Smooth muscle cell (in vitro differentiated cells): ENCODE data around the gene GRIA4. TPM values are rescaled to one million over a fixed set of nuclear protein-coding genes. Genes with fewer than 3 reads are reported as not detected.

Experiments used
- DNase-seq: peaks from one replicate; lab custom pipeline; 2025; ENCODE audit not compliant: unreplicated experiment; lab: John Stamatoyannopoulos, UW
- H2AFZ ChIP-seq: fragments of 200-600 bp; sonication (generic); 2 replicates; pipeline ENCODE4 v1.6.0; 2016; ENCODE audit warnings: antibody characterized with exemption, low read depth, mild to moderate bottlenecking
- H3F3A ChIP-seq: fragments of 200-600 bp; sonication (generic); 2 replicates; pipeline ENCODE4 v1.6.0; 2017; ENCODE audit warnings: antibody characterized with exemption, low read depth
- H3K27ac ChIP-seq: fragments of 200-600 bp; sonication (generic); 2 replicates; pipeline ENCODE4 v1.5.1; 2016; ENCODE audit warnings: low read depth, mild to moderate bottlenecking
- H3K27me3 ChIP-seq: fragments of 200-600 bp; sonication (generic); 2 replicates; pipeline ENCODE4 v1.6.1; 2016; ENCODE audit warnings: low read depth, mild to moderate bottlenecking
- H3K36me3 ChIP-seq: fragments of 200-600 bp; sonication (generic); 2 replicates; pipeline ENCODE4 v1.5.1; 2016; ENCODE audit warnings: low read depth
- H3K4me1 ChIP-seq: fragments of 200-600 bp; sonication (generic); 2 replicates; pipeline ENCODE4 v1.5.1; 2016; ENCODE audit warnings: low read depth
- H3K4me2 ChIP-seq: fragments of 200-600 bp; sonication (generic); 2 replicates; pipeline ENCODE4 v1.6.0; 2016; ENCODE audit warnings: mild to moderate bottlenecking
- H3K4me3 ChIP-seq: fragments of 200-600 bp; sonication (generic); 2 replicates; pipeline ENCODE4 v1.5.1; 2016; ENCODE audit warnings: mild to moderate bottlenecking
- H3K79me2 ChIP-seq: fragments of 200-600 bp; sonication (generic); 2 replicates; pipeline ENCODE4 v1.6.0; 2016; ENCODE audit warnings: low read depth, mild to moderate bottlenecking
- H3K9ac ChIP-seq: fragments of 200-600 bp; sonication (generic); 2 replicates; pipeline ENCODE4 v1.6.0; 2016; ENCODE audit warnings: low read depth
- H3K9me3 ChIP-seq: fragments of 200-600 bp; sonication (generic); replicated peaks from 2 replicates; pipeline ENCODE4 v1.5.1; 2016; ENCODE audit warnings: low read depth
- H4K20me1 ChIP-seq: fragments of 200-600 bp; sonication (generic); 2 replicates; pipeline ENCODE4 v1.6.0; 2016; ENCODE audit warnings: low read depth
- CTCF ChIP-seq: fragments of 200-600 bp; sonication (generic); IDR thresholded peaks from 2 replicates; pipeline ENCODE4 v1.5.1; 2017; ENCODE audit warnings: borderline replicate concordance, mild to moderate bottlenecking, antibody characterized with exemption; ENCODE audit not compliant: insufficient read depth, poor library complexity, severe bottlenecking
- WGBS: methylation state at CpG from one replicate; pipeline ENCODE4 v1.1.7; 2016; ENCODE audit warnings: low lambda C conversion rate; 5-methylcytosine and 5-hydroxymethylcytosine counted together
- polyA plus RNA-seq: library from polyadenylated mRNA; unstranded; fragments of >200 nt; fragmentation: Nextera tagmentation; extraction: Ambion mirVana; gene quantifications from 2 replicates; pipeline ENCODE4 v1.2.1, GENCODE V29; 2016
- total RNA-seq: library from RNA; depleted of rRNA; stranded (reverse); fragments of >200 nt; gene quantifications from 2 replicates; pipeline ENCODE4 v1.2.3, GENCODE V29; 2014

The GRIA4 gene
- total and polyA plus RNA-seq, 2 experiments from 2014 or later: 3.1 TPM; not detected in 1

GRCh38 chr11:105975128-105975527 is 365.3 kb downstream of the GRIA4 start:
- Histone ChIP-seq H3K4me1 (no peaks in the 10 kb centered on the region), H3K4me3 (no peak overlapping the region), H3K36me3 (no peaks in the 10 kb centered on the region), H3K9ac (no peak overlapping the region), H2AFZ (no peak overlapping the region), H3K27ac (no peak overlapping the region), H3F3A (no peaks in the 10 kb centered on the region), H3K9me3 (no peaks in the 10 kb centered on the region), H3K4me2 (no peak overlapping the region), H3K27me3 (no peaks in the 10 kb centered on the region), H4K20me1 (no peaks in the 10 kb centered on the region), H3K79me2 (no peaks in the 10 kb centered on the region)
- DNase-seq: no peak
- WGBS: 79% methylated on average over 1 of the region's 1 CpG
- TF ChIP-seq CTCF: no peak

- 92% methylated on average over 10 of the region's 10 CpGs for WGBS
- Histone ChIP-seq H3K79me2 (no peaks in the 10 kb centered on the region), H3K4me3 (no peak overlapping the region), H3K27ac (no peak overlapping the region), H3K4me2 (no peak overlapping the region), H3K4me1 (no peaks in the 10 kb centered on the region), H3K9me3 (no peaks in the 10 kb centered on the region), H3K36me3 (no peaks in the 10 kb centered on the region), H3K9ac (no peak overlapping the region), H4K20me1 (no peaks in the 10 kb centered on the region), H2AFZ (no peak overlapping the region), H3K27me3 (no peaks in the 10 kb centered on the region), H3F3A (no peaks in the 10 kb centered on the region)
- no peak for DNase-seq
- TF ChIP-seq CTCF: no peak
Measured at GRCh38 chr11:105979997-105980703, 370.3 kb downstream of the GRIA4 start.

- no peak overlapping the region for H2AFZ ChIP-seq
- no peak overlapping the region for H3K9ac ChIP-seq
- no peaks in the 10 kb centered on the region for H3K79me2 ChIP-seq
- no peak overlapping the region for H3K4me2 ChIP-seq
- H3K36me3 ChIP-seq: no peaks in the 10 kb centered on the region
- H3K4me1 ChIP-seq: no peaks in the 10 kb centered on the region
- TF ChIP-seq CTCF: no peak
- no peak overlapping the region for H3K4me3 ChIP-seq
- no peaks in the 10 kb centered on the region for H3K27me3 ChIP-seq
- 97% methylated on average over 2 of the region's 2 CpGs for WGBS
- DNase-seq: no peak
- H3K9me3 ChIP-seq: no peaks in the 10 kb centered on the region
- H3F3A ChIP-seq: no peaks in the 10 kb centered on the region
- no peaks in the 10 kb centered on the region for H4K20me1 ChIP-seq
- no peak overlapping the region for H3K27ac ChIP-seq
Measured at GRCh38 chr11:105986554-105986953, 376.7 kb downstream of the GRIA4 start.

GRCh38 chr11:105988197-105988596 is 378.3 kb downstream of the GRIA4 start:
- Histone ChIP-seq H3K79me2 (no peaks in the 10 kb centered on the region), H3K36me3 (no peaks in the 10 kb centered on the region), H3K4me1 (no peaks in the 10 kb centered on the region), H3K27ac (no peak overlapping the region), H3K27me3 (no peaks in the 10 kb centered on the region), H3F3A (no peaks in the 10 kb centered on the region), H3K4me3 (no peak overlapping the region), H3K9ac (no peak overlapping the region), H2AFZ (no peak overlapping the region), H4K20me1 (no peaks in the 10 kb centered on the region), H3K9me3 (no peaks in the 10 kb centered on the region), H3K4me2 (no peak overlapping the region)
- TF ChIP-seq CTCF: no peak
- 96% methylated on average over 3 of the region's 3 CpGs for WGBS
- no peak for DNase-seq
